ENCODE data around the gene LRRC4C. TPM values are rescaled to one million over a fixed set of nuclear protein-coding genes. Genes with fewer than 3 reads are reported as not detected.

Gene LRRC4C
- polyA plus RNA-seq, 1 donor from 2014 or later, result 24.3 TPM

GRCh38 chr11:41246399-41246745 lies 213.1 kb downstream of the LRRC4C start:
- H2AFZ ChIP-seq (ENCODE audit: low read depth, low read length), result no peak overlapping the region
- H3K27ac ChIP-seq (ENCODE audit: low read length), result no peak overlapping the region
- no peaks in the 10 kb centered on the region for H3F3A ChIP-seq (ENCODE audit: insufficient read depth, low read length, poor library complexity, severe bottlenecking)
- H3K9me2 ChIP-seq (ENCODE audit: insufficient read depth, low read length), result no peaks in the 10 kb centered on the region
- no peaks in the 10 kb centered on the region for H3K9me3 ChIP-seq (ENCODE audit: low read length)
- H3K27me3 ChIP-seq (ENCODE audit: insufficient read depth, low read depth, low read length), result no peaks in the 10 kb centered on the region
- H3K4me2 ChIP-seq (ENCODE audit: low read length), result no peak overlapping the region
- no peaks in the 10 kb centered on the region for H3K79me2 ChIP-seq (replicated peaks; ENCODE audit: insufficient read depth, low read length)
- no peak for TF ChIP-seq TAF1 (IDR thresholded peaks at IDR 0.05; ENCODE audit: low read depth)
- no peak for TF ChIP-seq SMC3 (conservative IDR thresholded peaks at IDR 0.05; ENCODE audit: poor library complexity)
- no peak for TF ChIP-seq EP300 (conservative IDR thresholded peaks at IDR 0.05; ENCODE audit: poor library complexity, severe bottlenecking)
- TF ChIP-seq POLR2AphosphoS5 (IDR thresholded peaks at IDR 0.05), result no peak
- no peak for TF ChIP-seq EZH2 (IDR thresholded peaks at IDR 0.05; ENCODE audit: borderline replicate concordance, insufficient read depth, low read length, poor library complexity, severe bottlenecking)
- TF ChIP-seq MXI1 (conservative IDR thresholded peaks at IDR 0.05; ENCODE audit: poor library complexity, severe bottlenecking), result no peak
- no peak for TF ChIP-seq REST (IDR thresholded peaks at IDR 0.05; ENCODE audit: borderline replicate concordance)
- no peak for TF ChIP-seq RAD21 (conservative IDR thresholded peaks at IDR 0.05)
- no peak for TF ChIP-seq CTCF (IDR thresholded peaks at IDR 0.05; ENCODE audit: poor library complexity, severe bottlenecking)
- no peaks in the 10 kb centered on the region for H3K36me3 ChIP-seq (ENCODE audit: insufficient read depth, low read length)
- H3K4me3 ChIP-seq (ENCODE audit: low read length), result no peak overlapping the region
- no peaks in the 10 kb centered on the region for H4K20me1 ChIP-seq (ENCODE audit: insufficient read depth)
- no peak overlapping the region for H3K9ac ChIP-seq (ENCODE audit: low read length)

DNA sequence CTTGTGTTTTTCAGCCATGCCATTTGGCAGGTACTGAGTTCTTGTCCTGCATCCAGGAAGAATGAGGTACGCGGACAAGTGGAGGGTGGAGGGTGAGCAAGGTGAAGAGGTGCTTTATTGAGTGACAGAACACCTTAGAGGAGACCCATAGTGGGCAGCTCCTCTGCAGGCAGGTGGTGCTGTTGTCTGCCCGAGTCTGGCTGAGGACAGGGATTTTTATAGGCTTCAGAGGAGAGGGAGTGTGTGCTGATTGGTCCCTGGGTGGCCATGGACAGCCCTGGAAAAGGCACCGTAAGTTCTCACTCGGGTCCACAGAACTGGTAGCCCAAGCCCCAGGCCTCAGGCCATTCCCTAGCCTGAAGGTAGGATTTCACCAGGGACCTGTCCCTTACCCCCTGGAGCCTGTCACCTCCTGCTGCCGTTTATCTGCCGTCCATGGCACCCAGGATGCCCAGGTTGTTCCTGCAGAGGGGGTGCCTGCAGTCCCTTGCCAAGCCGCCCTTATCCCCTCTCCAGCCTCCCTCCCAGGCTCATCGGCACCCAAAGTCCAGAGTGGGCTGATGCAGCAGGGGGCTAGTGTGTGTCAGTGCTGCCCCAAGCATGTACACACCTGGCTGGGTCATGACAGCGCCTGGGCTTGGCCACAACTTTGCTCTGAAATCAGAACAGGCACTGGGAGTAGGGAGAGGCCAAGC lies 213.6 kb downstream of the LRRC4C start:
- H4K20me1 ChIP-seq (ENCODE audit: insufficient read depth), result no peaks in the 10 kb centered on the region
- no peaks in the 10 kb centered on the region for H3K79me2 ChIP-seq (replicated peaks; ENCODE audit: insufficient read depth, low read length)
- no peaks in the 10 kb centered on the region for H3K9me3 ChIP-seq (ENCODE audit: low read length)
- no peaks in the 10 kb centered on the region for H3K36me3 ChIP-seq (ENCODE audit: insufficient read depth, low read length)
- H3K4me3 ChIP-seq (ENCODE audit: low read length), result no peak overlapping the region
- H3K9me2 ChIP-seq (ENCODE audit: insufficient read depth, low read length), result no peaks in the 10 kb centered on the region
- no peak overlapping the region for H3K9ac ChIP-seq (ENCODE audit: low read length)
- H3F3A ChIP-seq (ENCODE audit: insufficient read depth, low read length, poor library complexity, severe bottlenecking), result no peaks in the 10 kb centered on the region
- no peaks in the 10 kb centered on the region for H3K27me3 ChIP-seq (ENCODE audit: insufficient read depth, low read depth, low read length)
- no peak overlapping the region for H3K27ac ChIP-seq (ENCODE audit: low read length)
- no peak for TF ChIP-seq TAF1 (IDR thresholded peaks at IDR 0.05; ENCODE audit: low read depth)
- no peak for TF ChIP-seq SMC3 (conservative IDR thresholded peaks at IDR 0.05; ENCODE audit: poor library complexity)
- no peak for TF ChIP-seq EZH2 (IDR thresholded peaks at IDR 0.05; ENCODE audit: borderline replicate concordance, insufficient read depth, low read length, poor library complexity, severe bottlenecking)
- TF ChIP-seq CTCF (IDR thresholded peaks at IDR 0.05; ENCODE audit: poor library complexity, severe bottlenecking), result no peak
- TF ChIP-seq EP300 (conservative IDR thresholded peaks at IDR 0.05; ENCODE audit: poor library complexity, severe bottlenecking), result no peak
- TF ChIP-seq RAD21 (conservative IDR thresholded peaks at IDR 0.05), result no peak
- TF ChIP-seq REST (IDR thresholded peaks at IDR 0.05; ENCODE audit: borderline replicate concordance), result no peak
- no peak for TF ChIP-seq POLR2AphosphoS5 (IDR thresholded peaks at IDR 0.05)
- no peak for TF ChIP-seq MXI1 (conservative IDR thresholded peaks at IDR 0.05; ENCODE audit: poor library complexity, severe bottlenecking)
- H2AFZ ChIP-seq (ENCODE audit: low read depth, low read length), result no peak overlapping the region
- no peak overlapping the region for H3K4me2 ChIP-seq (ENCODE audit: low read length)

All from neural cell (in vitro differentiated cells).